Mucosa of descending colon (tissue), 3 donors: ENCODE data around the gene ZNF148. TPM values are rescaled to one million over a fixed set of nuclear protein-coding genes. Genes with fewer than 3 reads are reported as not detected.
A peak's percentile ranks its signal among the peaks of the same experiment; 100 is the strongest.

Source experiments
- ATAC-seq: fragments of 200-7000 bp; cut with Tn5 transposase; one replicate; pipeline ENCODE4 v1.9.1; 2020; ENCODE audit warnings: mild to moderate bottlenecking, moderate library complexity
- DNase-seq, 3 donors: peaks; one replicate each; pipeline ENCODE4 v3.0.0-alpha.2; 2020
- H3K36me3 ChIP-seq: fragments of 200-600 bp; one replicate; pipeline ENCODE4 v1.8.0; 2021; ENCODE audit warnings: low read depth, mild to moderate bottlenecking
- H3K4me1 ChIP-seq: fragments of 200-600 bp; one replicate; pipeline ENCODE4 v1.8.0; 2021; ENCODE audit warnings: low read depth, mild to moderate bottlenecking
- H3K4me3 ChIP-seq: fragments of 200-600 bp; one replicate; pipeline ENCODE4 v1.8.0; 2021; ENCODE audit warnings: mild to moderate bottlenecking
- H3K9me3 ChIP-seq: fragments of 200-600 bp; one replicate; pipeline ENCODE4 v1.8.0; 2021; ENCODE audit warnings: mild to moderate bottlenecking
- CTCF ChIP-seq: fragments of 200-600 bp; IDR thresholded peaks from one replicate; pipeline ENCODE4 v1.8.0; 2022; ENCODE audit warnings: antibody characterized with exemption, mild to moderate bottlenecking
- intact Hi-C, 2 donors: fragments of 100-400 bp; cut with DNase I in 1 of 2; cut with micrococcal nuclease in 1 of 2; formaldehyde crosslinking; loops; one replicate each; pipeline versions ENCODE4 v1.11.0 to v1.11.1; 2022; cut with DNase I, micrococcal nuclease
- total RNA-seq, 3 donors: library from RNA; stranded (reverse); fragmentation: NEBNext Ultra II Directional in 2 of 3; extraction: Animal tissue kit (Norgen Biotek cat#: 25700) in 2 of 3; gene quantifications; one replicate each; pipeline versions ENCODE4 v1.2.1 to v1.2.4, GENCODE V29; 2021 to 2023
- donor health status: DM: no; HTN: no; CAD: no; lungs with moderate emphysema.
- donor health status: DM: no; HTN: no; CAD: no.
- donor health status: DM: no; HTN: yes; CAD: no.

Gene ZNF148
- total RNA-seq, 3 donors from 2014 or later: 39.8 to 79.5 (median 42.6) TPM

DNA sequence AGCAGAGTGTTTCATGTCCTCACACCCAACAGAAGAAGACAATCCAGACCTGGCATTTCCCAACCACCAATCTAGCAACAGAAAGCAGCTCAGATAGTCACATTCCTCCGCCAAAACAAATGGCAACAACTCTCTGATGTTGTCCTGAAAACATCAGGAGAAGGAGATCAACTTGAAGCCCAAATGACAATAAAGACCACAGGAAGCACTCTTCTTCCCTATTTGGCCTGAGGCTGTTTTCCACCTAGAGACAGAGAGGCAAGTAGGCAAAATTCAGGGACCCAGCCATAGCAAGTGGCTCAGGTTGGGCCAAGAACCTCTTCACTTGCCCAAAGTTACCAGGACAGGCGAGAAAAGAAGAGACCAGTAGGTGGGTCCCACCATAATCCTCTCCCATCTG, 35.0 kb downstream of the ZNF148 start:
- H3K36me3 ChIP-seq: no peaks in the 10 kb centered on the region
- no peaks in the 10 kb centered on the region for H3K9me3 ChIP-seq
- H3K4me1 ChIP-seq: peaks cover 2% of the 10 kb centered on the region
- no peak for ATAC-seq
- intact Hi-C loops: no loop called here
- TF ChIP-seq CTCF: no peak
- H3K4me3 ChIP-seq: no peak overlapping the region
- no peak for DNase-seq

DNA sequence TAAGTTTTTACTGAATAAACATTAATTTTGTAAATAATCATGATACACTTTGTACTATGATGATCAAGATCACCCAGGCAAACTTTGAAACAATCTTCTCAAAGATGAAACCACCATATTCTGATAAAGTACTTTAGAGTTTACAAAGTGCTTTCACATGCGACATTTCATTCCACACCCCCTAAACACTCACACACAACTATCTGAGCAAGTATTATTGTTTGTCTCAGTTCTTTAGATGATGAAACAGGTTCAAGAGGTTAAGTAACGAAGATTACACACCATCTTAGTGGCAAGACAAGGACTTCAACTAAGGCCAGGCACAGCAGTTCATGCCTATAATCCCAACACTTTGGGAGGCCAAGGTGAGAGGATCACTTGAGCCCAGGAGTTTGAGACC, 37.6 kb downstream of the ZNF148 start:
- no peak for TF ChIP-seq CTCF
- ATAC-seq: no peak

GRCh38 chr3:125334675-125335560, 40.2 kb downstream of the ZNF148 start:
- ATAC-seq: no peak
- no peak for TF ChIP-seq CTCF
- H3K9me3 ChIP-seq: no peaks in the 10 kb centered on the region
- intact Hi-C loops: no loop called here
- DNase-seq: no peak
- no peaks in the 10 kb centered on the region for H3K36me3 ChIP-seq
- H3K4me1 ChIP-seq: peaks cover 2% of the 10 kb centered on the region
- H3K4me3 ChIP-seq: no peak overlapping the region

More for the DNA sequence above, 37.6 kb downstream of the ZNF148 start:
- no peak overlapping the region for H3K4me3 ChIP-seq
- DNase-seq: no peak
- H3K36me3 ChIP-seq: no peaks in the 10 kb centered on the region
- intact Hi-C loops: no loop called here
- H3K9me3 ChIP-seq: no peaks in the 10 kb centered on the region
- H3K4me1 ChIP-seq: peaks cover 2% of the 10 kb centered on the region

- no peaks in the 10 kb centered on the region for H3K36me3 ChIP-seq
- TF ChIP-seq CTCF: no peak
- ATAC-seq (peak; percentile 51), DNase-seq (no peak)
- no peak overlapping the region for H3K4me3 ChIP-seq
- H3K4me1 ChIP-seq: peaks cover 2% of the 10 kb centered on the region
- intact Hi-C loops: no loop called here
- no peaks in the 10 kb centered on the region for H3K9me3 ChIP-seq
Measured at GRCh38 chr3:125332504-125332903, 42.6 kb downstream of the ZNF148 start.

DNA sequence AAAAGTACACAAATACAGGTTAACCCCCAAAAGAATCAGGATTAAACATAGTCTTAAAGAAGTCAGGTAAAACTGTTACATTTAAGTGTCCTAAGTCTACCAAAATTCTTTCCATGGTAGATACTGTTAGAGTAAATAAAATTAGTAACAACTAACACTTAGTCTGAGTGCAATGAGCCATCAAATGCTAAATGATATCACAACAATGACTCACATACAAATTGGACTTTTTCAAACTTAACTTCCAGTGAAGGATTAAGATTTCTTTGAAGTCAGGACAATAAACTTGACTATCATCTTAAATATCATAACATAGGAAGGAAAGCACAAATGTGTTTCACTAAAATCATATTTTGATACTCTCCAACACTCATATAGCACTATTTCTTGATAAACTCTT, 43.9 kb downstream of the ZNF148 start:
- ATAC-seq (no peak), DNase-seq (no peak)
- peaks cover under 1% of the 10 kb centered on the region for H3K4me1 ChIP-seq
- H3K9me3 ChIP-seq: no peaks in the 10 kb centered on the region
- H3K4me3 ChIP-seq: no peak overlapping the region
- no peak for TF ChIP-seq CTCF
- intact Hi-C loops: no loop called here
- H3K36me3 ChIP-seq: no peaks in the 10 kb centered on the region
